ENCODE measurements around the gene QRICH1. TPM values are rescaled to one million over a fixed set of nuclear protein-coding genes. Genes with fewer than 3 reads are reported as not detected.

Gene QRICH1
- total and polyA plus RNA-seq, 10 of the 15 experiments (the other 5 are each of a cell fraction or from before 2014, with no cell fraction given): 22.2 to 116 (median 81.4) TPM

DNA sequence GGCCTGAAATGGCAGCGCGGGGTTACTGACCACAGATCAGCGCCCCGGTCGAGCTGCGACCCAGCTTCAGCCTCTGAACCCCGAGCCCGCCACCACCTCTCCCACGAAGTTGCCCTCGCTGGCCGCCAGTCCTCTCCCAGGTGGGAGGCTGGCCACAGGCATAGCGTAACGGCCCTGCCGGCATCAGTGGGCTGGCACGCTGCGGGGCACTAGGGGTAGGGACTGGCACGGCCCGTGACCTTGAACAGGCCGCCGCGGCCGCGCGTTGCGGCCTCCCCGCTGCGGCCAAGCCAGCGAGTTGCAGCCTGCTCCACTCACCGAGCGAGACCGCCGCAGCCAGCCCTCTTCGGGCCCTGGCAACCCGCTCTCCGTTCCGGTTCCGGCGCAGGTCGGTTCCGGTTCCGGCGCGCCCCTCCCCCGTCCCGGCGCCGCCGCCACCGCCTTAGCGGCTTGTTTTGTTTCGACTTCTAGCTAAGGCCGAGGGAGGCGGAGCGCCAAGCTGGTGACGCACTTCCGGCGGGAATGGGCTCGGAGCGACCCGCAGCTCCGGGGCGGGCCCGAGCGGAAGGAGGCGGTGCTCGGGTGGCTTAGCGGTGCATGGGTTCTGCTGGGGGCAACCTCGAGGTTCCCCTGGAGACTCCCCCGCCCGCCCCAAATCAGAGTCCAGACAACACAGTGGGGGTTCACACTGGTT lies 26.7 kb upstream of the QRICH1 start, which contains the start of gene USP19:
TSS of gene USP19 (minus strand) at position 386 of the 694 bp plus-strand sequence. CDS start 1,678 bp downstream, outside the sequence.
- in situ Hi-C loops (cut with MboI): no loop called here
- Histone ChIP-seq H3K9ac (ENCODE audit: control insufficient read depth, insufficient read depth, low read length) (peak within 1 kb of the TSS; percentile 85), H3K4me2 (ENCODE audit: control insufficient read depth, insufficient read depth) (peak within 1 kb of the TSS; percentile 99), H3K27me3 (replicated peaks in 1 of 2; ENCODE audit: control insufficient read depth in 2 of 2, insufficient read depth in 2 of 2, low read length in 1 of 2) (no peaks in the 10 kb centered on the region), H3K36me3 (ENCODE audit: control insufficient read depth in 2 of 2, insufficient read depth in 2 of 2, low read length in 1 of 2) (peaks cover 15 to 16% of the 10 kb centered on the region in 2 experiments; a peak in 3 of 4 replicates), H3K27ac (ENCODE audit: control insufficient read depth, insufficient read depth) (peak within 1 kb of the TSS; percentile 79), H3K4me1 (ENCODE audit: control insufficient read depth, insufficient read depth, low read length) (peaks cover 10% of the 10 kb centered on the region), H4K20me1 (ENCODE audit: control insufficient read depth, insufficient read depth) (no peaks in the 10 kb centered on the region), H3K4me3 (peak within 1 kb of the TSS; percentile 100), H3K9me3 (replicated peaks; ENCODE audit: control insufficient read depth, insufficient read depth, low read length) (no peaks in the 10 kb centered on the region), H3K79me2 (ENCODE audit: control insufficient read depth, insufficient read depth, low read length) (peaks cover 15% of the 10 kb centered on the region), H2AFZ (ENCODE audit: control insufficient read depth, low read depth, low read length) (peak within 1 kb of the TSS; percentile 70)
- peak; percentile 85 for FAIRE-seq
- peak; percentile 71 for DNase-seq (ENCODE audit: low read depth, low spot score)
- CTCF ChIA-PET: interaction anchor here (0.6 to 2.3 kb wide), 8 partner anchors 14 to 419 kb away, joined by 3 to 12 read pairs (median 4); partner anchors contain the start of gene QRICH1
- intact Hi-C loops (cut with micrococcal nuclease; ENCODE audit: unreplicated experiment): no loop called here
- SMC1A ChIA-PET (ENCODE audit: uncharacterized antibody, unreplicated experiment): interaction anchor here (0.9 to 2.3 kb wide), 4 partner anchors 14 to 131 kb away, joined by 3 to 14 read pairs (median 3); partner anchors contain the start of genes P4HTM and QRICH1
- POLR2A ChIA-PET: interaction anchor here (0.6 to 2.6 kb wide), 14 partner anchors 13 to 348 kb away, joined by 3 to 15 read pairs (median 4); partner anchors contain the start of genes NDUFAF3, P4HTM, QRICH1 and WDR6
- RAD21 ChIA-PET (ENCODE audit: unreplicated experiment): interaction anchor here (0.9 to 1.5 kb wide), 5 partner anchors 17 to 329 kb away, joined by 3 to 16 read pairs (median 6); partner anchors contain the start of genes QRICH1 and WDR6
- peak; percentile 94 for ATAC-seq
- BruUV-seq (replicated peaks): no TSS peak
- WGBS (ENCODE audit: insufficient coverage, insufficient replicate concordance, low lambda C conversion rate, missing lambda C conversion rate): 1% methylated on average over 61 of the region's 70 CpGs
- TF ChIP-seq, protein P1, sequence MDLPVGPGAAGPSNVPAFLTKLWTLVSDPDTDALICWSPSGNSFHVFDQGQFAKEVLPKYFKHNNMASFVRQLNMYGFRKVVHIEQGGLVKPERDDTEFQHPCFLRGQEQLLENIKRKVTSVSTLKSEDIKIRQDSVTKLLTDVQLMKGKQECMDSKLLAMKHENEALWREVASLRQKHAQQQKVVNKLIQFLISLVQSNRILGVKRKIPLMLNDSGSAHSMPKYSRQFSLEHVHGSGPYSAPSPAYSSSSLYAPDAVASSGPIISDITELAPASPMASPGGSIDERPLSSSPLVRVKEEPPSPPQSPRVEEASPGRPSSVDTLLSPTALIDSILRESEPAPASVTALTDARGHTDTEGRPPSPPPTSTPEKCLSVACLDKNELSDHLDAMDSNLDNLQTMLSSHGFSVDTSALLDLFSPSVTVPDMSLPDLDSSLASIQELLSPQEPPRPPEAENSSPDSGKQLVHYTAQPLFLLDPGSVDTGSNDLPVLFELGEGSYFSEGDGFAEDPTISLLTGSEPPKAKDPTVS (IDR thresholded peaks at IDR 0.05; ENCODE audit: low read depth, low read length): no peak
- peak; percentile 97 for TF ChIP-seq ELK1 (IDR thresholded peaks at IDR 0.05; ENCODE audit: low read depth, low read length)
- TF ChIP-seq RUNX3 (IDR thresholded peaks at IDR 0.05; ENCODE audit: low read length): peak; percentile 6; the same call in 1 of the 2 replicates
- TF ChIP-seq, protein P2, sequence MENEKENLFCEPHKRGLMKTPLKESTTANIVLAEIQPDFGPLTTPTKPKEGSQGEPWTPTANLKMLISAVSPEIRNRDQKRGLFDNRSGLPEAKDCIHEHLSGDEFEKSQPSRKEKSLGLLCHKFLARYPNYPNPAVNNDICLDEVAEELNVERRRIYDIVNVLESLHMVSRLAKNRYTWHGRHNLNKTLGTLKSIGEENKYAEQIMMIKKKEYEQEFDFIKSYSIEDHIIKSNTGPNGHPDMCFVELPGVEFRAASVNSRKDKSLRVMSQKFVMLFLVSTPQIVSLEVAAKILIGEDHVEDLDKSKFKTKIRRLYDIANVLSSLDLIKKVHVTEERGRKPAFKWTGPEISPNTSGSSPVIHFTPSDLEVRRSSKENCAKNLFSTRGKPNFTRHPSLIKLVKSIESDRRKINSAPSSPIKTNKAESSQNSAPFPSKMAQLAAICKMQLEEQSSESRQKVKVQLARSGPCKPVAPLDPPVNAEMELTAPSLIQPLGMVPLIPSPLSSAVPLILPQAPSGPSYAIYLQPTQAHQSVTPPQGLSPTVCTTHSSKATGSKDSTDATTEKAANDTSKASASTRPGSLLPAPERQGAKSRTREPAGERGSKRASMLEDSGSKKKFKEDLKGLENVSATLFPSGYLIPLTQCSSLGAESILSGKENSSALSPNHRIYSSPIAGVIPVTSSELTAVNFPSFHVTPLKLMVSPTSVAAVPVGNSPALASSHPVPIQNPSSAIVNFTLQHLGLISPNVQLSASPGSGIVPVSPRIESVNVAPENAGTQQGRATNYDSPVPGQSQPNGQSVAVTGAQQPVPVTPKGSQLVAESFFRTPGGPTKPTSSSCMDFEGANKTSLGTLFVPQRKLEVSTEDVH (IDR thresholded peaks at IDR 0.05; ENCODE audit: low read depth, partially characterized antibody): no peak
- no peak for TF ChIP-seq CBFB (IDR thresholded peaks at IDR 0.05; ENCODE audit: low read depth)
- TF ChIP-seq ZSCAN29 (IDR thresholded peaks at IDR 0.05): no peak
- peak; percentile 74 for TF ChIP-seq NR2F1 (conservative IDR thresholded peaks at IDR 0.05)
- no peak for TF ChIP-seq MTA2 (IDR thresholded peaks at IDR 0.05; ENCODE audit: low read depth)
- no peak for TF ChIP-seq USF1 (IDR thresholded peaks at IDR 0.05; ENCODE audit: borderline replicate concordance, extremely low read length, insufficient read depth, low read depth, low read length)
- TF ChIP-seq LARP7 (IDR thresholded peaks at IDR 0.05): peak; percentile 82; the same call in 1 of the 2 replicates
- peak in 1 of 2 experiments; percentile 84; a peak in 2 of 4 replicates for TF ChIP-seq BHLHE40 (IDR thresholded peaks at IDR 0.05; ENCODE audit: borderline replicate concordance in 1 of 2, low read depth in 2 of 2, low read length in 1 of 2)
- TF ChIP-seq SRF (IDR thresholded peaks at IDR 0.05; ENCODE audit: low read depth in 2 of 2, low read length in 2 of 2): no peak
- no peak for TF ChIP-seq CBX3 (IDR thresholded peaks at IDR 0.05; ENCODE audit: borderline replicate concordance, low read depth)
